Panc1 (cell line): ENCODE data around the gene FBRSL1. TPM values are rescaled to one million over a fixed set of nuclear protein-coding genes. Genes with fewer than 3 reads are reported as not detected.

Experiments used
- ATAC-seq: fragments of 200-7000 bp; cut with Tn5 transposase; 2 replicates; pipeline ENCODE4 v1.9.1; 2020; ENCODE audit warnings: mild to moderate bottlenecking, moderate library complexity
- BruUV-seq: library from RNA; stranded (reverse); fragments of 400-500 nt; replicated peaks from 2 replicates; lab custom pipeline; 2021; lab: Mats Ljungman, UMichigan
- CTCF ChIA-PET: fragments of 300-600 bp; sonication (Branson Sonifier 250); formaldehyde crosslinking; loops from one replicate; lab custom pipeline; 2022; ENCODE audit warnings: antibody characterized with exemption; lab: Charles Lee
- POLR2A ChIA-PET: fragments of 300-600 bp; sonication (Branson Sonifier 250); formaldehyde crosslinking; loops from one replicate; lab custom pipeline; 2022; ENCODE audit warnings: antibody characterized with exemption; lab: Charles Lee
- DNase-seq: peaks from one replicate; pipeline ENCODE4 v3.0.0-alpha.2; 2010; ENCODE audit warnings: low read depth, low spot score
- H3K27ac ChIP-seq: 2 replicates; pipeline ENCODE4 v1.5.1; 2011; ENCODE audit warnings: mild to moderate bottlenecking, low read length, inconsistent platforms
- H3K27me3 ChIP-seq: fragments of 200-500 bp; sonication (Bioruptor generic); 2 replicates; pipeline ENCODE4 v1.6.0; 2014; ENCODE audit warnings: low read length, inconsistent platforms; ENCODE audit not compliant: control insufficient read depth, insufficient read depth
- H3K36me3 ChIP-seq: fragments of 200-500 bp; sonication (Bioruptor generic); 2 replicates; pipeline ENCODE4 v1.5.1; 2014; ENCODE audit warnings: inconsistent platforms, mild to moderate bottlenecking, low read length, moderate library complexity; ENCODE audit not compliant: control insufficient read depth, insufficient read depth
- H3K4me1 ChIP-seq: 2 replicates; pipeline ENCODE4 v1.5.1; 2011; ENCODE audit warnings: inconsistent platforms, mild to moderate bottlenecking, low read length, moderate library complexity; ENCODE audit not compliant: control insufficient read depth, insufficient read depth
- H3K4me3 ChIP-seq, 2 experiments: 2 replicates each; pipeline ENCODE4 v1.5.1; 2011 to 2012; ENCODE audit warnings: low read depth in 2 of 2, low read length in 2 of 2, mild to moderate bottlenecking in 2 of 2, inconsistent platforms in 1 of 2, moderate library complexity in 1 of 2
- H3K9me3 ChIP-seq: fragments of 200-500 bp; sonication (Bioruptor generic); 2 replicates; pipeline ENCODE4 v1.5.1; 2014; ENCODE audit warnings: low read depth, mild to moderate bottlenecking, inconsistent platforms, low read length, moderate library complexity; ENCODE audit not compliant: control insufficient read depth, insufficient read depth
- CTCF ChIP-seq: fragments of 450-650 bp; IDR thresholded peaks from 2 replicates; pipeline ENCODE4 v1.5.1; 2017; ENCODE audit warnings: mild to moderate bottlenecking
- POLR2AphosphoS5 ChIP-seq: IDR thresholded peaks from 2 replicates; pipeline ENCODE4 v1.6.1; 2012; ENCODE audit warnings: mild to moderate bottlenecking, low read depth, low read length, moderate library complexity
- REST ChIP-seq, 2 experiments: IDR thresholded peaks; 2 replicates each; pipeline ENCODE4 v1.6.1; 2011 to 2012; ENCODE audit warnings: low read depth in 2 of 2, control low read depth in 1 of 2, low read length in 1 of 2, mild to moderate bottlenecking in 1 of 2, moderate library complexity in 1 of 2; ENCODE audit not compliant: insufficient read depth in 1 of 2
- SIN3A ChIP-seq: IDR thresholded peaks from 2 replicates; pipeline ENCODE4 v1.6.1; 2012; ENCODE audit warnings: low read depth, mild to moderate bottlenecking, low read length, moderate library complexity, borderline replicate concordance; ENCODE audit not compliant: insufficient read depth
- TCF7L2 ChIP-seq: IDR thresholded peaks from 2 replicates; pipeline ENCODE4 v1.6.1; 2011; ENCODE audit warnings: mild to moderate bottlenecking, low read depth, low read length, inconsistent platforms
- in situ Hi-C: cut with HindIII; loops from 2 replicates; pipeline ENCODE4 v1.10.0; 2016; ENCODE audit warnings: low sequenced_read_pairs, low pct_unique_long_range_greater_than_20kb
- intact Hi-C: fragments of 100-400 bp; cut with micrococcal nuclease; formaldehyde crosslinking; loops from one replicate; pipeline ENCODE4 v1.10.0; 2022; ENCODE audit not compliant: unreplicated experiment
- total RNA-seq: library from RNA; stranded (reverse); gene quantifications from one replicate; pipeline ENCODE4 v1.2.1, GENCODE V29; 2021; ENCODE audit not compliant: unreplicated experiment

Gene FBRSL1
- total RNA-seq, 1 experiment from 2014 or later = 104 TPM

GRCh38 chr12:132524405-132524804, 34.5 kb downstream of the FBRSL1 start:
- Histone ChIP-seq H3K4me3 (peak overlapping the region in 1 of 2 experiments; percentile 7; a peak in 1 of 4 replicates), H3K4me1 (peaks cover 66% of the 10 kb centered on the region), H3K27me3 (no peaks in the 10 kb centered on the region), H3K36me3 (no peaks in the 10 kb centered on the region), H3K27ac (peak overlapping the region; percentile 65; the same call in 1 of the 2 replicates), H3K9me3 (no peaks in the 10 kb centered on the region)
- BruUV-seq = no TSS peak
- POLR2A ChIA-PET = no interaction called here
- in situ Hi-C loops (no loop called here), intact Hi-C loops (loop anchor here (5.0 kb wide), 1 partner anchor 107 kb away; no protein-coding TSS in a partner anchor)
- ATAC-seq = peak; percentile 87
- TF ChIP-seq REST (IDR thresholded peaks at IDR 0.05; ENCODE audit: insufficient read depth in 1 of 2, low read depth in 2 of 2, low read length in 1 of 2) (no peak), CTCF (no peak), SIN3A (0 out of 2 replicates have a peak, but pooled peaks have one; percentile 61), POLR2AphosphoS5 (peak; percentile 81), TCF7L2 (no peak)
- CTCF ChIA-PET = interaction anchor here (0.6 to 1.0 kb wide), 2 partner anchors 17 to 106 kb away, joined by 3 read pairs; no protein-coding TSS in a partner anchor
- peak; percentile 22 for DNase-seq

GRCh38 chr12:132525011-132525832, 35.3 kb downstream of the FBRSL1 start:
- Histone ChIP-seq H3K4me1 (peaks cover 62% of the 10 kb centered on the region), H3K36me3 (no peaks in the 10 kb centered on the region), H3K4me3 (no peak overlapping the region), H3K27ac (peak overlapping the region; percentile 61), H3K27me3 (no peaks in the 10 kb centered on the region), H3K9me3 (no peaks in the 10 kb centered on the region)
- no peak for TF ChIP-seq SIN3A
- TF ChIP-seq TCF7L2 = no peak
- no peak for TF ChIP-seq POLR2AphosphoS5
- no peak for TF ChIP-seq REST (IDR thresholded peaks at IDR 0.05; ENCODE audit: insufficient read depth in 1 of 2, low read depth in 2 of 2, low read length in 1 of 2)
- no peak for TF ChIP-seq CTCF
- in situ Hi-C loops (no loop called here), intact Hi-C loops (no loop called here)
- ChIA-PET CTCF (interaction anchor here (0.6 kb wide), 1 partner anchor 80 kb away, joined by 3 read pairs; no protein-coding TSS in a partner anchor), POLR2A (no interaction called here)
- BruUV-seq = no TSS peak
- no peak for ATAC-seq
- no peak for DNase-seq
